Suprapubic skin (tissue), 4 donors: ENCODE data around the gene MED12L. TPM values are rescaled to one million over a fixed set of nuclear protein-coding genes. Genes with fewer than 3 reads are reported as not detected.
"Not testable (repeated sequence)": the region's sequence is repeated elsewhere in the genome, so short reads cannot be mapped to it uniquely, and the experiment has no call there.

Experiments used
- DNase-seq, 2 donors: peaks; one replicate each; pipeline ENCODE4 v3.0.0-alpha.2; 2019; ENCODE audit warnings: low spot score in 2 of 2
- H3K27ac ChIP-seq: fragments of 200-600 bp; sonication (generic); one replicate; pipeline ENCODE4 v1.5.1; 2019
- H3K27me3 ChIP-seq: fragments of 200-600 bp; sonication (generic); one replicate; pipeline ENCODE4 v1.5.1; 2019
- H3K36me3 ChIP-seq: fragments of 200-600 bp; sonication (generic); one replicate; pipeline ENCODE4 v1.5.1; 2019
- H3K4me1 ChIP-seq: fragments of 200-600 bp; sonication (generic); one replicate; pipeline ENCODE4 v1.5.1; 2019
- H3K4me3 ChIP-seq: fragments of 200-600 bp; sonication (generic); one replicate; pipeline ENCODE4 v1.5.1; 2019; ENCODE audit warnings: mild to moderate bottlenecking
- H3K9me3 ChIP-seq: fragments of 200-600 bp; sonication (generic); one replicate; pipeline ENCODE4 v1.5.1; 2019
- EP300 ChIP-seq: sonication (generic); formaldehyde crosslinking; IDR thresholded peaks from one replicate; pipeline ENCODE4 v1.6.1; 2017; ENCODE audit warnings: antibody characterized with exemption
- POLR2A ChIP-seq, 2 donors: fragments of 450-650 bp; IDR thresholded peaks; one replicate each; pipeline ENCODE4 v1.6.1; 2017; ENCODE audit warnings: antibody characterized with exemption in 2 of 2, mild to moderate bottlenecking in 2 of 2, moderate library complexity in 2 of 2
- POLR2AphosphoS5 ChIP-seq, 3 donors: sonication (generic); formaldehyde crosslinking; IDR thresholded peaks; one replicate each; pipeline ENCODE4 v1.6.1; 2017; ENCODE audit warnings: antibody characterized with exemption in 3 of 3
- WGBS: methylation state at CpG from one replicate; pipeline ENCODE4 v1.1.5; 2018; 5-methylcytosine and 5-hydroxymethylcytosine counted together
- total RNA-seq, 4 donors: library from RNA; depleted of rRNA; stranded (reverse); fragments of >200 nt; gene quantifications; one replicate each; pipeline ENCODE4 v1.1.0, GENCODE V29; 2016
- TF ChIP-seq, protein P1 (sequence below), 2 donors: fragments of 200-600 bp in 1 of 2; fragments of 450-650 bp in 1 of 2; sonication (generic) in 1 of 2; IDR thresholded peaks; one replicate each; pipeline ENCODE4 v1.5.1; 2016 to 2019; ENCODE audit warnings: antibody characterized with exemption in 2 of 2, mild to moderate bottlenecking in 1 of 2, moderate library complexity in 1 of 2

The MED12L gene
- total RNA-seq, 4 donors from 2014 or later, result 0.08 to 0.80 (median 0.22) TPM

GRCh38 chr3:151067158-151067557 lies 18.3 kb upstream of the MED12L start:
- WGBS, result 90% methylated on average over 2 of the region's 2 CpGs
- Histone ChIP-seq H3K9me3 (no peaks in the 10 kb centered on the region), H3K27me3 (peaks cover 8% of the 10 kb centered on the region), H3K36me3 (no peaks in the 10 kb centered on the region), H3K4me1 (no peaks in the 10 kb centered on the region), H3K4me3 (no peak overlapping the region), H3K27ac (no peak overlapping the region)
- DNase-seq, result no peak
- TF ChIP-seq EP300 (no peak), POLR2A (IDR thresholded peaks at IDR 0.05) (no peak), POLR2AphosphoS5 (IDR thresholded peaks at IDR 0.05) (no peak)
- TF ChIP-seq, protein P1, sequence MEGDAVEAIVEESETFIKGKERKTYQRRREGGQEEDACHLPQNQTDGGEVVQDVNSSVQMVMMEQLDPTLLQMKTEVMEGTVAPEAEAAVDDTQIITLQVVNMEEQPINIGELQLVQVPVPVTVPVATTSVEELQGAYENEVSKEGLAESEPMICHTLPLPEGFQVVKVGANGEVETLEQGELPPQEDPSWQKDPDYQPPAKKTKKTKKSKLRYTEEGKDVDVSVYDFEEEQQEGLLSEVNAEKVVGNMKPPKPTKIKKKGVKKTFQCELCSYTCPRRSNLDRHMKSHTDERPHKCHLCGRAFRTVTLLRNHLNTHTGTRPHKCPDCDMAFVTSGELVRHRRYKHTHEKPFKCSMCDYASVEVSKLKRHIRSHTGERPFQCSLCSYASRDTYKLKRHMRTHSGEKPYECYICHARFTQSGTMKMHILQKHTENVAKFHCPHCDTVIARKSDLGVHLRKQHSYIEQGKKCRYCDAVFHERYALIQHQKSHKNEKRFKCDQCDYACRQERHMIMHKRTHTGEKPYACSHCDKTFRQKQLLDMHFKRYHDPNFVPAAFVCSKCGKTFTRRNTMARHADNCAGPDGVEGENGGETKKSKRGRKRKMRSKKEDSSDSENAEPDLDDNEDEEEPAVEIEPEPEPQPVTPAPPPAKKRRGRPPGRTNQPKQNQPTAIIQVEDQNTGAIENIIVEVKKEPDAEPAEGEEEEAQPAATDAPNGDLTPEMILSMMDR (IDR thresholded peaks at IDR 0.05), result no peak

GRCh38 chr3:151072842-151073241 lies 12.6 kb upstream of the MED12L start:
- not testable (repeated sequence) for H3K36me3 ChIP-seq, H3K27me3 ChIP-seq, H3K4me1 ChIP-seq, DNase-seq, H3K9me3 ChIP-seq, H3K27ac ChIP-seq, H3K4me3 ChIP-seq
- WGBS, result 83% methylated on average over 7 of the region's 7 CpGs

- Histone ChIP-seq H3K36me3 (no peaks in the 10 kb centered on the region), H3K27me3 (peaks cover 9% of the 10 kb centered on the region), H3K4me3 (no peak overlapping the region), H3K9me3 (no peaks in the 10 kb centered on the region), H3K27ac (no peak overlapping the region), H3K4me1 (no peaks in the 10 kb centered on the region)
- no peak for DNase-seq
- TF ChIP-seq, protein P1 (IDR thresholded peaks at IDR 0.05), result no peak
- no peak for TF ChIP-seq EP300
- 58% methylated on average over 1 of the region's 1 CpG for WGBS
These were observed 11.2 kb upstream of the MED12L start for GRCh38 chr3:151074256-151074655.

GRCh38 chr3:151075869-151076562 lies 9.4 kb upstream of the MED12L start:
- no peaks in the 10 kb centered on the region for H3K4me1 ChIP-seq
- H3K4me3 ChIP-seq, result no peak overlapping the region
- H3K9me3 ChIP-seq, result no peaks in the 10 kb centered on the region
- no peak for DNase-seq
- H3K27me3 ChIP-seq, result peaks cover 13% of the 10 kb centered on the region
- WGBS, result 91% methylated on average over 3 of the region's 3 CpGs
- H3K36me3 ChIP-seq, result no peaks in the 10 kb centered on the region
- TF ChIP-seq, protein P1 (IDR thresholded peaks at IDR 0.05), result no peak
- TF ChIP-seq EP300 (no peak), POLR2AphosphoS5 (IDR thresholded peaks at IDR 0.05) (no peak), POLR2A (IDR thresholded peaks at IDR 0.05) (no peak)
- H3K27ac ChIP-seq, result no peak overlapping the region

DNA sequence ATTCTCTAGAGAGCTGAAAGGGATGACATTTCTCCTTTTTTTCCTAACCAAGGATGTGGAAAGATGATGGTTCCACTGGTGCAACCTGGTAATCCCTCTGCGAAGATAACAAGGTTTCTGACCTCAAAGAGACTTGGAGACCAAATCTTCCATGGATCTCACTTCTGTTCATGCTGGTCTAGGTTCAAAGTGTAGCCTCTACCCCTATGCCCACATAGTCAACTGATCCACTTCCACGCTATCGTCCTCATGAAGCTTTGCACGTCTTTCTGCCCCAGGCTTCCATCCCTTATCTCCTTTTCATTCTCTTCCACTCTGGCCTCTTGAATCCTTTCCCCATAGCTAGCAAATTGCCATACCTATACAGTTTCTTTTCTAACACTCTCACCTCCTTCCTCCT lies 8.8 kb upstream of the MED12L start:
- no peaks in the 10 kb centered on the region for H3K9me3 ChIP-seq
- H3K27ac ChIP-seq, result no peak overlapping the region
- no peaks in the 10 kb centered on the region for H3K4me1 ChIP-seq
- TF ChIP-seq POLR2A (IDR thresholded peaks at IDR 0.05) (no peak), EP300 (no peak), POLR2AphosphoS5 (IDR thresholded peaks at IDR 0.05) (no peak)
- TF ChIP-seq, protein P1 (IDR thresholded peaks at IDR 0.05), result no peak
- WGBS, result 94% methylated on average over 4 of the region's 4 CpGs
- no peaks in the 10 kb centered on the region for H3K36me3 ChIP-seq
- peaks cover 15% of the 10 kb centered on the region for H3K27me3 ChIP-seq
- DNase-seq, result no peak
- no peak overlapping the region for H3K4me3 ChIP-seq

DNA sequence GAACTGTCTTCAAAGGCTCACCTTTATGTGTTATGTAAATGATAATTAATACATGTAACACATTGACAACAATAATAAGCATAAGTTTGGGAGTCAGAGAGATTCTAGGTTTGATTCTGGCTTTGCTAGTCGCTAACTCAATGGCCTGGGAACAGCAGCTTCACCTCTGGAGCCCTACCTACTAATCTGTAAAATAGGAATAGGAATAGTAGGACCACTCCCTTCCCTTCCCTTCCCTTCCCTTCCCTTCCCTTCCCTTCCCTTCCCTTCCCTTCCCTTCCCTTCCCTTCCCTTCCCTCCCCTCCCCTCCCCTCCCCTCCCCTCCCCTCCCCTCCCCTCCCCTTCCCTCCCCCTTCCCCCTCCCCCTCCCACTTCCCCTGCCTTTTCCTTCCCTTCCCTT lies 4.4 kb upstream of the MED12L start:
- H3K4me3 ChIP-seq, DNase-seq, H3K36me3 ChIP-seq, H3K27ac ChIP-seq, H3K9me3 ChIP-seq: not testable (repeated sequence)
- peaks cover 13% of the 10 kb centered on the region for H3K4me1 ChIP-seq
- 92% methylated on average over 1 of the region's 1 CpG for WGBS
- peaks cover 54% of the 10 kb centered on the region for H3K27me3 ChIP-seq
